Measurements from ENCODE around the gene TRIM2.

Gene TRIM2

DNA sequence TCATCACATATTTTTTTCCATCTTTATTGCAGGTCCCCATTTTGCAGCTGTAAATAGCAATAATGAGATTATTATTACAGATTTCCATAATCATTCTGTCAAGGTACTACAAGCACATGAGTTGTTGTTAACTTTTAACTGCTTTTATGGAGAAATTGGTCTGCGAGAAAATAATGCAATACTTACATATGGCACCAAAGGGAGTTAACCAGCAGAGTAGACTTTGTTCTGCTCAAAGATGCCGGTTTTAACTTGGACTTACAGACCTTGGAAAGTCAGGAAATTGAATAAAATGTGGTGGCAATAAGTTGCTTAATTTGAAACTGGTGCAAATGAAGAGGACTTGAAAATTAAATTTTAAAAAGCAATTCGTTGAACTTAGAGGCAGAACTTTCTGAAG is 119.8 kb downstream of the TRIM2 start:
- FAIRE-seq (no peak), DNase-seq (ENCODE audit: insufficient read length, low spot score) (no peak)

DNA sequence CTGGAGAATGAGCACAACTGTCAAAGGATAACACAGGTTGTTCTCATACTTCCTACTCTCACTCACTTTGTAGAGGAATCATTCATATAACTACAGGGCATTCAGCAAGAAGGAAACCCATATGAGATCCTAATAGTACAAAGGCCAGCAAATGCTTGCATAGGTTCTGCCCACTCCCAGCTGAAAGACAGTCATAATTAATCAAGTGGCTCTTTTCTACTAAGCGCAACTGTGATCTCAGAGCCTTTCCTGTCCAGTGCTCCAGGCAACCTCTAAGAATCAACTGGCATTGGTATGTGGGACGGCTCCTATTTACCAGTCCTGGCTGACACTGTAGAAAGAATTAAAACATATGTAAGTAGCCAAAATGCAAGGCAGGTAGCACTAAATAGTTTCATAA is 121.3 kb downstream of the TRIM2 start:
- DNase-seq (ENCODE audit: insufficient read length, low spot score) (no peak), FAIRE-seq (no peak)

DNA sequence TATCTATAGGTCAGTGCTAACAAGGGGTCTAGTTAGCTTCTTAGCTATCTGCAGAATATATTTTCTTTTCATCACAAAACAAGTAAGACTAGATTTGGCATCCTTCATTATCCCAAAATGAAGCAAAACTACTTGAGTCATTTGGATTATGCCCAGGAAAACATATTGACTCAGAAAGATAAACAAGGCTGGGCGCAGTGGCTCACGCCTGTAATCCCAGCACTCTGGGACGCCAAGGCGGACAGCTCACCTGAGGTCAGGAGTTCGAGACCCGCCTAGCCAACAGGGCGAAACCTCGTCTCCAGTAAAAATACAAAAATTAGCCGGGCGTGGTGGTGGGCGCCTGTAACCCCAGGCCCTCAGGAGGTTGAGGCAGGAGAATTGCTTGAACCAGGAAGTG is 122.3 kb downstream of the TRIM2 start:
- FAIRE-seq, result no peak
- DNase-seq (ENCODE audit: insufficient read length, low spot score), result no peak

DNA sequence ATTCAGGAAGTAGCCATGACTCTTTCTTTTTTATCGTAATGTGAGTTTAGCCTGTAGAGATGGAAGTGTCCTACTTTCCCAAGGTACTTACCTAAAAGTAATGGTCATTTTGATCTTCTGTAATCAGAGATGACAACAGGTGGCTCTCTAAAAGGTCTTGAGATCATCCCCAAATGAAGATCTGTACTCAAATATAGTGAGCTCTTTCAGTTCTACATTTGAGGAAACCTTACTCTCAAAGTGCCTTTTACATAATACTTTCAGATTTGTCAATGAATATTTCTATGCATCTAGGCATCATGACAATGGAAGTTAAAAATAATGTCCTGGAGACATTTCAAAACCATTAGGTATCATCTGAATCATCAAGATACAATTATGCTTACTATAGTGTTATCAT is 123.0 kb downstream of the TRIM2 start:
- peak; percentile 55 for FAIRE-seq

DNA sequence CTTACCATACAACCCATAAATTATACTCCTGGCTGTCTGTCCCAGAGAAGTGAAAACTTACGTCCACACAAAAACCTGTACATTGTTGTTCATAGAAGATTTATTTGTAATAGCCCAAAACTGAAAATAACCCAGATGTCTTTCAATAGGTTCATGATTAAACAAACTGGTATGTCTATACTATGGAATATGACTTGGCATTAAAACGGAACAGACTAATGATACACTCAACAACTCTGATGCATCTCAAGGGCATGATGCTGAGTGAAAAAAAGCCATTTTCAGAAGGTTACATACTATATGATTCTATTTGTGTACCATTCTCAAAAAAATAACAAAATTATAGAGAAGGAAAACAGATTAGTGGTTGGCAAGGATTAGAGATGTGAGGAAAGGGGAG is 128.7 kb downstream of the TRIM2 start:
- no peak for FAIRE-seq
- no peak for DNase-seq (ENCODE audit: insufficient read length, low spot score)

More for the DNA sequence above, 123.0 kb downstream of the TRIM2 start:
- no peak for DNase-seq (ENCODE audit: insufficient read length, low spot score)

DNA sequence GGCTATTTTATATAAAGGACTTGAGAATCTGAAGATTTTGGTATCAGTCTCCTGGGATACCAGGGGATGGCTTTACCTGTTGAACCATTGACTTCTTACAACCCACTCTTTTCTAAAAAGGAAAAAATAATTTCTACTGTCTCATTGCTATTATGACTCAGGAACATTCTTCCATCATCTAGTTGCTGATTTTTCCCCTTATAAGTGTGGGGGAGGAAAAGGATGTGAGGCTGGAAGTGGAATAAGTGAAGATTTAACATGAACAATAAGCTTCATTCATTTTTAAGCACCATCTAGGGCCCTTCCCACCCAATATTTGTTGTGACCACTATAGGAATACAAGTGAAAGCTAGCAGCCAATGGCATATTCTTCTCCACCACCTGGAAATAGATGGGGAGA is 129.6 kb downstream of the TRIM2 start:
- no peak for DNase-seq (ENCODE audit: insufficient read length, low spot score)
- FAIRE-seq, result no peak

DNA sequence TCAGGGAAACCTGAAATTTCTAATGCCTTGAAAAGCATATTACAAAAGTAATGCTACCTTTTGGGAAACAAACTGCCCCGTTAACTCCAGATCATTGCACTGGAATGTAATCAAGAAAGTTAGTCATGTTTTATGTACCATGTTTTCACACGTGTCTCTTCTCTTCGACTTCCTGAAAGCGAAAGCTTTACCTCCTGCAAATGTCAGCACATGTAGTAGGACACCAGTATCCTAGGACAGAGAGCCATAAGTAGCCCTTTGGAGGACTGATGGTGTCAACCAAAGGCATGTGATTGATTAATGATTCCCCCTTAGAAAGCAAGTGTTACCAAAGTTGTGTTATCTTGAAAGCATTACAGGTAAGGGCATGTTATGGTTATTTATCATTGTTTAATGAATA is 131.4 kb downstream of the TRIM2 start:
- no peak for DNase-seq (ENCODE audit: insufficient read length, low spot score)
- peak; percentile 21 for FAIRE-seq

DNA sequence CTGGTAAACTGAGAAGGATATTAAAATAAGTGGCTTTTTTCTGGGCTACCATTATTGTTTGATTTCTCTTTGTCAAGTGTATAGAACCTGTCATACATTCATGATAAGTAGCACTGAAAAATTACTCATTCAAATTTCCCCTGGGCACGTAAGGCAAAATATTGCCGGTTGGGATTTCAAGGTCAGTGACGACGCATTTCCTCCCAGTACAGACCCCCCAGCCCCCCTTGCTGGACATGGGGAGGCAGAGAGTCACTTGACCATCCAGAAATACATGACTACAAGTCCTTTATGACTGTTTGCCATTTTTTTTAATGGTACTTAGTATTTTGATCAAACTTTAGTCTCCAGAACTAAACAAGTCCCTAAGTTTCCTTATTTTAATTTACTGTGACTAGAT is 133.4 kb downstream of the TRIM2 start:
- DNase-seq (ENCODE audit: insufficient read length, low spot score) (no peak), FAIRE-seq (no peak)

DNA sequence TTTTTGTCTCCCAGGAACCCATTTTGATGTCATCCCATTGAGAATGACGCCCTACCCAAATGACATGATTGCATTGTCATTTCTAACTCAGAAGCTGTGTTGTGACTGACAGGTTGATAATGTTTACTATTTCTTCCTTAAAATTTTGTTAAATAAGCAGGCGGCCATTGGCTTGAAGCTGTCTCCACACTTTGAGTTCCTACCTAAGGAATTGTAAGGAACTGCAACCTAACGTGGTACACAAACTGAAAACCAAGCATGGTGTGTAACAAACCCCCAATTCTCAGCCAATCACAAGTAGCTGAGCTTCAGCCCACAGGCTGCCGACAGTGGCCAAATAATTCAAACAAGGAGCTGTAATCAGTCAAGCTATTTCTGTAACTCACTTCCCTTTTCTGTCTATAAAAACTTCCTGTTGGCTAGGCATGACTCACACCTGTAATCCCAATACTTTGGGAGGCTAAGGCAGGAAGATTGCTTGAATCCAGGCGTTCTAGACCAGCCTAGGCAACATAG is 137.4 kb downstream of the TRIM2 start:
- no peak for DNase-seq (ENCODE audit: insufficient read length, low spot score)
- peak; percentile 61 for FAIRE-seq

DNA sequence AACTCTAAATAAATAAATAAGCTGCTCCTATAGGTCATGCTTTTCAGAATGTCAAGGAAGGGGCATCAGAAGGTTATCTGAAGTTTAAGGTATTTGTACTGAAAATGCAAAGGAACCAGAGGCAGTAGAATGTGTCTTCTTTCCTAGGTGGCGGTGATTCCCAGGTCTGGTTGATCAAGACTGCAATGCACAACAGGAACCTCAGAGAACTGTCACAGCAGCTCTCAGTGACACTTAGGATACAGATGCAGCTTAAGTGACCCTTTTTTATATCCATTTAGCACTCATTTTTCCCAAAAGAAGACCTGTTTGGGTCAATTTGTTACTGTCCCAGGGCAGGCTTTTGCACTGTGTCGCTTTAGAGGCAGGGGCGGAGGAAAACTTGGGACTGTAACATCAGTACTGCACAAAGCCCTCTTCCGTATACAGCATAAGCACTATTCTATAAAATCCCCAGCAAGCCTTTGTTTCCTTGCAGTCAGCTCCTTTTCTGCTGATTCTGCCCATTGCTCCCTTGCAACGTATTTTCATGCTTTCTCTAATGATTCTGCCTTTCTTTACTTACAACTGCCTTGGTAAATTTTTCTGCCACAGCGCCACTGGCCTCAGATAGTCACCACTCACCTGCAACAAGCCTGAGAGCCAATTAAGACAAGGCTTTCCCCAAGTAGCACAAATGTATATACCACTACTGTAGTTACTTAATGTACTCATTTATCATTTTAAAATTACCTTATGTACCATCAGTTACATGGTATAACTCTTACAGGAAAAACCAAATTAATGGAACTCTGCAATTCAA is 138.7 kb downstream of the TRIM2 start:
- FAIRE-seq, result no peak
- DNase-seq (ENCODE audit: insufficient read length, low spot score), result no peak

DNA sequence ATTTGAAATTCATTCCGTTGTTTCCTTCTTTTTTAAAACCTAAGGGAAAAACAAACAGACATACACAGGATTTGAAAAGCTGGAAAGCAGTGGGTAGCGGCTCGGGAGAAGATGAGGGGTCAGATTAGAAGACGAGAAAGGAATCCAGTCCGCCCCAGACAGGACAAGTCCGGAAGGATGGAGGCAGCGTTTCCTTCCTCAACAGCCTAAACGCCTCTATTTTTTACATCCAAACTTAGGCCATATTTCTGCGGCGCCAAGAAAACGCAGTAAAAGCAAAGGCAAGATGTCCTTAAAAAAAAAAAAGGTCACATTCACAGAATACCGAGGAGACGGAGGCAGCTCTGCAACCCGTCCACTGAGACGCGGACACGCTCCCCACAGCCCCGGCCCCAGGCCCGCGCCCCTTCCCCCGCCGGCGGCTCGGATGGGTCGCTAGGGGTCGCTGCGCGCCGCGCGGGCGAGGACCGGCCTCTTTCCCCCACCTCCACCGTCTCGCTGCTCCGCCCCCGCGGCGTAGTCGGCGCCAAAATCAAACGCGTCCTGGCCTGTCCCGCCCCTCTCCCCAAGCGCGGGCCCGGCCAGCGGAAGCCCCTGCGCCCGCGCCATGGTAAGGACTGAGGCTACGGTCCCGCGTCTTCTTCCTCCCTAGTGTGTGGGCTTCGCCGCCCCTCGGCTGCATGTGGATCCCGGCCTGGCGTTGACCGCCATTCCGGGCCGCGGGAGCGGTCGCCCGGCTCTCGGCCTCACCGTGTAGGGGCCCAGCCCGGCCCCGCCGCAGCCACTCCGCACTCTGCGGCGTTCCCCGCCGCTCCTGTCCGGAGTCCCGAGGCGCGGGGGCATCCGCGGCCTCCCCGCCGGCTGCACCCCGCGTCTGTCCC is 140.1 kb downstream of the TRIM2 start, which contains the start of gene MND1:
TSS of gene MND1 (plus strand) at position 558 of the 881 bp plus-strand sequence. CDS start at position 608, 50 bp downstream.
- FAIRE-seq (peak; percentile 87), DNase-seq (ENCODE audit: insufficient read length, low spot score) (peak; percentile 68)

DNA sequence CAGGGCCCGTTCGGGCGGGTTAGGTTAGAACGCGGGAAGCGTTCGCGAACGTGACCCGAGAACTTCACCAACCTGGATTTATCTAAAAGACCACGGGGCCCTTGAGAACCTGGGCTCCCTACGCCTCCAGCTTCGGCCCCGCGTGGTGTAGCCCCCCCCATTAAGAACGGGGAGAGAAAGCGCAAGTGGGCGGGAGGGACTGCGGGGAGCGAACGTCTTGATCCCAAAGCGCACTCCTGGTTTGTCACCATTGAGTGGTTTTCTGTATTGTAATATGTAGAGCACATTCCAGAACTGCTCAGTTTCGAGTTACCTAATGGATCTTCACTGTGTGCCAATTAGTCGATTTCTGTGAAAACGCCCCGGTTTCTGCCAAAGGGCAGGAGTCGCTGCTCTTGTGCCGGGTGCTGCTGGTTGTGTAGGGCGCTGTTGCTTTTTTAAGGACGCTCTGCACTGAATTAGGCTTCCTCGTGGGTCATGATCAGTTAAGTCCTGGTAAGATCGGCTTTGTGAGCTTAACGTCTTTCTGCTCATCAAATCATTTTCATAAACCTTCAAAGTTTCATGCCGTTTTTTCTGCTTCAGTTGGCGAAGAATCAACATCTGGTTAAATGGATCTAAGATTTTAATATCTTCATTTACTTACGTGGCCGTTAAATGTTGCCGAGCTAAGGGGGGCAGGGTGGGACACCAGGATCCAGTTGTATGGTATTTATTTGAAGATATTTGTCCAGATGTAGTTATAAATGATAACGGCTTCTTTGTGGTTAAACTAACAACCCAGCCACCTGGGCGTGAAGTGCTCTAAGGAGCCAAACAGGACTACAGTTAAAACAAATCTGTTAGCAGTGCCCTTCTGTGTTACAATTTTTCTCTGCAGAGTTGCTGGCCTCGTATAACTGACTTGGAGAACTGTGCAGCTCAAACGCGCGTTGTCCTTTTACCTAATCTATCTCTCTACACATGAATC is 141.1 kb downstream of the TRIM2 start:
- DNase-seq (ENCODE audit: insufficient read length, low spot score) (no peak), FAIRE-seq (peak; percentile 90)

DNA sequence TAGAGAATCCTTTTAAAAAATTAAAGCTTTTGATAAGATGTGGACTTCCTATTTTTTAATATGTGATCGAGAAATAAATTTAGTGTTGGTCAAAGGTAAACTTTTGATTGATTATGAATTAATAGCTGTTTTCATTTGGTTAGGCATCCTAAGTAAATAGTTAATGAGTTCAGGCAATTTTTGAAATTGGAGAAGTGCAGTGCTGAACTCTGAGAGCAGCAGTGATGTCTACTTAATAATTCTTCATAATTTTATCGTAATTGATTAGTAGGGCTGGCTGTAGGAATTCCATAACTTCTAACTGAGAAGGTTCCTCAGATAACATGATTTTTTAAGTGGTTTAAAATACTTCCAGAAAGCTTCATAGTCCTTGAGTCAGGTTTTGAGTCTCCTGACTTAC is 141.8 kb downstream of the TRIM2 start:
- DNase-seq (ENCODE audit: insufficient read length, low spot score) (no peak), FAIRE-seq (peak; percentile 11)

DNA sequence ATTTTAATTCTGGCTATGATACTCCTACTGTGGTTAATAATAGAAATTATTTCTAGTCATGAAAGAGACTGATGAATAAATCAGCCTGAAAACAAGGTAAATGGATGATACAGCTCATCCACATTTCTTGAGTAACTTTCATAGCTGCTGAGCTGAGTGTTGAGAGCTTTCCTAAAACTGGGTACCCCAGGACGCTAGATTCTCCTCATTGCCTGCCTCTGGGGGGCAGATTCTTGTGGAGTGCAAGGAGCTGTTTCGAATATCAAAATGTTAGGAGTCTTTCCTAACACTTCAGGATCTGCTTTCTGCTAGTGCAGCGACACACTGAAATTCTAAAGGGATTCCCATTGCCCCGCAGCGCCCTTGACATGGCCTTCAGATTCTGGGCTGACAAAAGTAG is 142.3 kb downstream of the TRIM2 start:
- DNase-seq (ENCODE audit: insufficient read length, low spot score), result no peak
- no peak for FAIRE-seq

DNA sequence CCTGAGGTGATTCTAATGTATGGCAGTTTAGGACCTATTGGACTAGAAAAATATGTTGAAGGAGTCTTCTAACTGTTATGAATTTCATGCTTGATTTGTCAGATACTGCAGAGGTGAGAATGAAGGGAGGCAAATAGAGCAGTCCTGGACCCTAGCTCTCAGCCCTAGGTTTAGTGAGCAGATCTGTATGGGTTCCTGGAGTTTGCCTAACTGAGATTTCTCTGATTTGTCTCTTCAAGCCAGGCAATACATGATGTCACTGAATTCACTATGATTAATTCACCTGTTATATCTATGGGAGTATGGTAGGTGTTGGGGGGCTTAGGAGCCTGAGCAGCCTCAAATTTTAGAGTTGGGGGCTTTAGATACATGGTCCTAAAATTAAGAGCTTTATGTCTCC is 142.9 kb downstream of the TRIM2 start:
- FAIRE-seq (no peak), DNase-seq (ENCODE audit: insufficient read length, low spot score) (no peak)

DNA sequence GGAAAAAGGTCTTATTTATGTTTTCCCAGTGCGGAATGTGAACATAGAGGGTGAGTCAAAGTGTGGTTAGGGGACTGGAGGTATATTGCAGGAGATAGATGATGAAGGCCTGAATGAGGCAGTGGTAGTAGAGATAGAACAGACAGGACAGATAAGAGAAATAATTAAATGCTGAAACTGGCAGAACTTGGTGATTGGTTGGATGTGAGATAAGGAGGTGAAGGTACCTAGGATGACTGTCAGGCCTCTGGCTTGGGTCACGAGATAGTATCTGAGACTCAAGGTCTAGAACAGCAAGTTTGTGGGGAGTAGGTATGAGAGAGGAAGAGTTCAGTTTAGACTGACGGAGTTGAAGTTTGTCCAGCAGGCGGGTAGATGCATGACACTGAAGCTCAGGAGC is 143.8 kb downstream of the TRIM2 start:
- FAIRE-seq, result peak; percentile 76
- DNase-seq (ENCODE audit: insufficient read length, low spot score), result no peak

DNA sequence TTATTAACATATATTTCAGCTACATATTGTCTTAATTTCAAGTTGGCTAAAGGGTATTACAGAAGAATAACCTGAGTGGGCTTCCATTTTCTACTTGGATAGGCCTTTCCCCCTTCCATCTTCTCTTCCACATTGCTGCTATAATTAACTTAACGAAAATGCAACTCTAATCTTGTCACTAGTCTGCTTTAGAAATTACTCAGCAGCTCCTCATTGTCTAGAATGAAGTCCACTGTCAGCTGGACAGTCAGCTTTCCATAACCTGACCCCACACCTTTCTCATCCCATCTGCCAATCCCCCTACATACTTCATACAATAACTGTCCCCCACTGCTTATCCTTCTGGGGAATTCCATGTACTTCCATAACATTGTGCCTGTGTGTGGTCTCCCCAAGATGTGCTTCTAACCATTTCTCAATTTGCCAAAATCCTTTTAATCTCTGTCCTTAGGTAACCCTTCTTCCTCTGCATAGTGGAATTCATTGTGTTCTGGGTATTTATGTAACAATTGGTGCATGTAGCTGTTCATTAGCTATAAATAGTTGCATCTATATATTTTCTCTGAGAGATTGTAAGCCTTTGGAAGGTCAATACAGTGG is 145.1 kb downstream of the TRIM2 start:
- DNase-seq (ENCODE audit: insufficient read length, low spot score), result no peak
- peak; percentile 87 for FAIRE-seq

DNA sequence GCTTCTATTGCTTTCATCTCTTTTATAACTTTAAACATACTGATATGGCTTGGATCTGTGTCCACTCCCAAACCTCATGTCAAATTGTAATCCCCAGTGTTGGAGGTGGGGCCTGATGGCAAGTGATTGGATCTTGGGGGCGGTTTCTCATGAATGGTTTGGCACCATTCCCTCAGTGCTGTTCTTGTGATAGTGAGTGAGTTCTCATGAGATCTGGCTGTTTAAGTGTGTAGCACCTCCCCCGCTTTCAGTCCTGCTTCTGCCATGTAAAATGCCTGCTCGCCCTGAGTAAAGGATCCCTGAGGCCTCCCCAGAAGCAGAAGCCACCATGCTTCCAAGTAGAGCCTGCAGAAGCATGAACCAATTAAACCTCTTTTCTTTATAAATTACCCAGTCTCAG is 157.9 kb downstream of the TRIM2 start:
- FAIRE-seq, result no peak
- DNase-seq (ENCODE audit: insufficient read length, low spot score), result no peak

DNA sequence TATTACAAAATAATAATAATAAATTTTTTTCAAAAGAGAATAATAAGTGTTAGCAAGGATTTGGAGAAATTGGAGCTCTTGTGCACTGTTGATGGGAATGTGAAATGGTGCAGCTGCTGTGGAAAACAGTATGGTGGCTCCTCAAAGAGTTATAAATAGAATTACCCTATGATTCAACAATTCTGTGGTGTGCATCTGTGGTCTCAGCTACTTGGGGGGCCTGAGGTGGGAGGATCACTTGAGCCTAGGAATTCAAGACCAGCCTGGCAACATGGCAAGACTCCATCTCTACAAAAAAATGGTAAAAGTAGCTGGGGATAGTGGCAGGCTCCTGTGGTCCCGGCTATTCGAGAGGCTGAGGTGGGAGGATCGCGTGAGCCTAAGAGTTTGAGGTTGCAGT is 159.8 kb downstream of the TRIM2 start:
- FAIRE-seq (no peak), DNase-seq (ENCODE audit: insufficient read length, low spot score) (no peak)

DNA sequence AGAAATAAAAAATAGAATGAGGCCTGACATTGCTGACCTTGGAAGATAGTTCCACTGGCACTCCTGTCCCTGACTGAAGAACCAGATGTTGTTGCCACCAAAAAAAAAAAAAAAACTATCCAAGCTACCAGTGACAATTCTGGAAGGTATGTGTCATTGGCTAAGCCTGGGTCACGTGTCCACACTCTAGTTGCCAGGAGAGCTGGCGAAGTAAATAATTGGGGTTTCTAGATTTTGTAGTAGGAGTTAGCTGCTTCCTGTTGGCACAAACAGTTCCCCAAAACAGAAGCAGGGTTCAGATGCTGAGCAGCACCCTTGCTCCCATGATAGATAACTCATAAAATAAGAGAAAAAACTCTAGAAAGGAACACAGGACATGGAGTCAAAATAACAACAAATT is 160.8 kb downstream of the TRIM2 start:
- peak; percentile 26 for FAIRE-seq
- DNase-seq (ENCODE audit: insufficient read length, low spot score), result no peak
